Measurements from ENCODE around the gene YJU2. TPM values are rescaled to one million over a fixed set of nuclear protein-coding genes. Genes with fewer than 3 reads are reported as not detected.
A peak's percentile ranks its signal among the peaks of the same experiment; 100 is the strongest.

The YJU2 gene
- polyA plus RNA-seq (2012; rRNA removed), result 25.3 and 29.0 TPM in 2 replicates
- polyA plus RNA-seq (2012; cell fraction: cytosol; rRNA removed), result 19.2 and 22.0 TPM in 2 replicates
- 18.9 and 21.1 TPM in 2 replicates for polyA plus RNA-seq (2012; cell fraction: nucleus; rRNA removed)

DNA sequence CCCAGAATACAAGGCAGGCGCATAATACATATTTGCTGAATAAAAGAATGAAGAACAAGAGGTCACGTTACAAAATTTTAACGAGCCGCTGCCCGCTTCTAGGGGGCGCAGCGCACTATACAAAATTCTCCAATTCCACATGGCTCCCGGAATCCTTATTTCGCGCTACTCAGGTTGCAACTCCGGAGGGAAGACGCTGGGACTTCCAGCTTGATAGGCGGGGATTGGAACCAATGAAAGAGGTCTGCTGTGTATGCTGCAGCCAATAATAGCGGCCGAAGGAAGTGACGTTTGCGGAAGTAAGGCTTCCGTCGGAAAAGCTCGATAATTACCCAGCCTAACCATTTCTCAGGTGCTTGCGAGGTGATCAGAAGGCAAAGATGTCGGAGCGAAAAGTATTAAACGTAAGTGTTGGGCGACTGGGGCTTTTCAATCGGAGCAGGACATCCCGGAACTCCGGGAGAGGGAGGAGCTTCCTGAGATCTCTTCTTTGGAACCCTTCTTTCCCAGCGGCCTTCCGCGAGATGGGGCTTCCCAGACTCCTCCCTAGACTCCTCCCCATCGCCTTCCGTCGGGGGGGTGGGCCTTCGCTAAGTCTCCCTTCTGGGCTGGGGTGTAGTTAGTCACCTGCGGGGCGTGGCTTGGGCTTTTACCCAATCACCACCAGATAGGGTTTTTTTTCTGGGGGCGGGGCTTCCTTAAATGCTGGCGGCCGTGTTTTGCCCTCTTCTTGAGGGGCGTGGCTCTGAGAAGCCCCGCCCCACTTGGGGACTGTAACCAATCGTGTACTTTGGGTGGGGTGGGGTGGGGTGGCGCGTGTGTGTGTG lies at the start of gene YJU2:
TSS of gene YJU2 (plus strand) at position 314 of the 827 bp plus-strand sequence. CDS start at position 381, 67 bp downstream.
- no peaks in the 10 kb centered on the region for H4K20me1 ChIP-seq (ENCODE audit: insufficient read depth)
- peaks cover 5% of the 10 kb centered on the region for H3F3A ChIP-seq (replicated peaks; ENCODE audit: insufficient read depth)
- ChIA-PET CTCF (interaction anchor here (0.6 to 3.6 kb wide), 13 partner anchors 12 to 202 kb away, joined by 3 to 15 read pairs (median 4); no protein-coding TSS in a partner anchor), POLR2A (interaction anchor here (0.6 to 1.6 kb wide), 9 partner anchors 13 to 288 kb away, joined by 3 to 8 read pairs (median 4); partner anchors contain the start of genes CHAF1A, MPND, PLIN5 and SHD)
- H3K27ac ChIP-seq (ENCODE audit: low read depth in 2 of 2, low read length in 1 of 2), result peak within 1 kb of the TSS; percentile 93 to 97
- peak within 1 kb of the TSS; percentile 94 for H2AFZ ChIP-seq (ENCODE audit: low read depth)
- H3K9me2 ChIP-seq, result no peaks in the 10 kb centered on the region
- under 1% methylated on average over 30 of the region's 45 CpGs for WGBS (ENCODE audit: low lambda C conversion rate)
- peak; percentile 98 for DNase-seq
- H3K4me3 ChIP-seq (ENCODE audit: low read depth in 2 of 2, low read length in 1 of 2), result peak within 1 kb of the TSS; percentile 61 to 75
- peaks cover 0 to 7% of the 10 kb centered on the region in 2 experiments; a peak in 1 of 4 replicates for H3K4me1 ChIP-seq (ENCODE audit: control insufficient read depth in 1 of 2, insufficient read depth in 2 of 2, low read depth in 1 of 2, low read length in 1 of 2)
- peak within 1 kb of the TSS; percentile 83 for H3K9ac ChIP-seq
- peaks cover 11% of the 10 kb centered on the region for H3K79me2 ChIP-seq (ENCODE audit: insufficient read depth)
- H3K36me3 ChIP-seq (replicated peaks in 1 of 2; ENCODE audit: control insufficient read depth in 1 of 2, insufficient read depth in 2 of 2, low read length in 1 of 2), result peaks cover 5 to 6% of the 10 kb centered on the region in 2 experiments
- H3K9me3 ChIP-seq, result peaks cover under 1% of the 10 kb centered on the region; the same call in 1 of the 2 replicates
- H3K27me3 ChIP-seq (ENCODE audit: insufficient read depth), result no peaks in the 10 kb centered on the region
- H3K4me2 ChIP-seq, result peak within 1 kb of the TSS; percentile 81
- TF ChIP-seq POLR2AphosphoS5 (IDR thresholded peaks at IDR 0.05; ENCODE audit: low read depth, low read length) (peak; percentile 91), RAD21 (IDR thresholded peaks at IDR 0.05; ENCODE audit: low read length) (peak; percentile 59), GABPA (IDR thresholded peaks at IDR 0.05; ENCODE audit: low read depth) (peak; percentile 99), NRF1 (IDR thresholded peaks at IDR 0.05; ENCODE audit: low read depth, low read length) (no peak), RCOR1 (IDR thresholded peaks at IDR 0.05; ENCODE audit: low read length) (no peak), NFIC (IDR thresholded peaks at IDR 0.05; ENCODE audit: borderline replicate concordance) (no peak), FOSL2 (IDR thresholded peaks at IDR 0.05; ENCODE audit: borderline replicate concordance, low read depth) (no peak), CHD2 (IDR thresholded peaks at IDR 0.05; ENCODE audit: low read length, partially characterized antibody) (peak; percentile 92), TEAD4 (IDR thresholded peaks at IDR 0.05; ENCODE audit: borderline replicate concordance, insufficient read depth) (no peak), SMC3 (IDR thresholded peaks at IDR 0.05; ENCODE audit: low read depth, low read length) (no peak), GATA2 (CRISPR knock-in tag; IDR thresholded peaks at IDR 0.05) (no peak), RXRA (IDR thresholded peaks at IDR 0.05; ENCODE audit: borderline replicate concordance, low read depth) (no peak), TCF12 (IDR thresholded peaks at IDR 0.05) (peak; percentile 54; the same call in 1 of the 2 replicates), FOXM1 (IDR thresholded peaks at IDR 0.05; ENCODE audit: low read depth) (0 out of 2 replicates have a peak, but pooled peaks have one; percentile 23), SIN3A (IDR thresholded peaks at IDR 0.05; ENCODE audit: borderline replicate concordance, low read depth, low read length) (peak; percentile 34; the same call in 1 of the 2 replicates), EP300 (IDR thresholded peaks at IDR 0.05; ENCODE audit: borderline replicate concordance in 1 of 2, low read depth in 1 of 2, low read length in 1 of 2) (peak; percentile 18 to 22; a peak in 1 of 4 replicates), ELF1 (IDR thresholded peaks at IDR 0.05) (peak; percentile 99), JUND (IDR thresholded peaks at IDR 0.05) (no peak), EZH2phosphoT487 (IDR thresholded peaks at IDR 0.05; ENCODE audit: borderline replicate concordance, low read depth) (no peak), MEF2A (IDR thresholded peaks at IDR 0.05; ENCODE audit: borderline replicate concordance, low read depth) (no peak; the same call in 1 of the 2 replicates)
- TF ChIP-seq, protein P1, sequence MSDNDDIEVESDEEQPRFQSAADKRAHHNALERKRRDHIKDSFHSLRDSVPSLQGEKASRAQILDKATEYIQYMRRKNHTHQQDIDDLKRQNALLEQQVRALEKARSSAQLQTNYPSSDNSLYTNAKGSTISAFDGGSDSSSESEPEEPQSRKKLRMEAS (IDR thresholded peaks at IDR 0.05; ENCODE audit: low read depth), result peak; percentile 98
- TF ChIP-seq, protein P2, sequence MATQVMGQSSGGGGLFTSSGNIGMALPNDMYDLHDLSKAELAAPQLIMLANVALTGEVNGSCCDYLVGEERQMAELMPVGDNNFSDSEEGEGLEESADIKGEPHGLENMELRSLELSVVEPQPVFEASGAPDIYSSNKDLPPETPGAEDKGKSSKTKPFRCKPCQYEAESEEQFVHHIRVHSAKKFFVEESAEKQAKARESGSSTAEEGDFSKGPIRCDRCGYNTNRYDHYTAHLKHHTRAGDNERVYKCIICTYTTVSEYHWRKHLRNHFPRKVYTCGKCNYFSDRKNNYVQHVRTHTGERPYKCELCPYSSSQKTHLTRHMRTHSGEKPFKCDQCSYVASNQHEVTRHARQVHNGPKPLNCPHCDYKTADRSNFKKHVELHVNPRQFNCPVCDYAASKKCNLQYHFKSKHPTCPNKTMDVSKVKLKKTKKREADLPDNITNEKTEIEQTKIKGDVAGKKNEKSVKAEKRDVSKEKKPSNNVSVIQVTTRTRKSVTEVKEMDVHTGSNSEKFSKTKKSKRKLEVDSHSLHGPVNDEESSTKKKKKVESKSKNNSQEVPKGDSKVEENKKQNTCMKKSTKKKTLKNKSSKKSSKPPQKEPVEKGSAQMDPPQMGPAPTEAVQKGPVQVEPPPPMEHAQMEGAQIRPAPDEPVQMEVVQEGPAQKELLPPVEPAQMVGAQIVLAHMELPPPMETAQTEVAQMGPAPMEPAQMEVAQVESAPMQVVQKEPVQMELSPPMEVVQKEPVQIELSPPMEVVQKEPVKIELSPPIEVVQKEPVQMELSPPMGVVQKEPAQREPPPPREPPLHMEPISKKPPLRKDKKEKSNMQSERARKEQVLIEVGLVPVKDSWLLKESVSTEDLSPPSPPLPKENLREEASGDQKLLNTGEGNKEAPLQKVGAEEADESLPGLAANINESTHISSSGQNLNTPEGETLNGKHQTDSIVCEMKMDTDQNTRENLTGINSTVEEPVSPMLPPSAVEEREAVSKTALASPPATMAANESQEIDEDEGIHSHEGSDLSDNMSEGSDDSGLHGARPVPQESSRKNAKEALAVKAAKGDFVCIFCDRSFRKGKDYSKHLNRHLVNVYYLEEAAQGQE (IDR thresholded peaks at IDR 0.05; ENCODE audit: low read depth, low read length), result peak; percentile 53
- TF ChIP-seq, protein P3, sequence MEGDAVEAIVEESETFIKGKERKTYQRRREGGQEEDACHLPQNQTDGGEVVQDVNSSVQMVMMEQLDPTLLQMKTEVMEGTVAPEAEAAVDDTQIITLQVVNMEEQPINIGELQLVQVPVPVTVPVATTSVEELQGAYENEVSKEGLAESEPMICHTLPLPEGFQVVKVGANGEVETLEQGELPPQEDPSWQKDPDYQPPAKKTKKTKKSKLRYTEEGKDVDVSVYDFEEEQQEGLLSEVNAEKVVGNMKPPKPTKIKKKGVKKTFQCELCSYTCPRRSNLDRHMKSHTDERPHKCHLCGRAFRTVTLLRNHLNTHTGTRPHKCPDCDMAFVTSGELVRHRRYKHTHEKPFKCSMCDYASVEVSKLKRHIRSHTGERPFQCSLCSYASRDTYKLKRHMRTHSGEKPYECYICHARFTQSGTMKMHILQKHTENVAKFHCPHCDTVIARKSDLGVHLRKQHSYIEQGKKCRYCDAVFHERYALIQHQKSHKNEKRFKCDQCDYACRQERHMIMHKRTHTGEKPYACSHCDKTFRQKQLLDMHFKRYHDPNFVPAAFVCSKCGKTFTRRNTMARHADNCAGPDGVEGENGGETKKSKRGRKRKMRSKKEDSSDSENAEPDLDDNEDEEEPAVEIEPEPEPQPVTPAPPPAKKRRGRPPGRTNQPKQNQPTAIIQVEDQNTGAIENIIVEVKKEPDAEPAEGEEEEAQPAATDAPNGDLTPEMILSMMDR (IDR thresholded peaks at IDR 0.05), result peak; percentile 63
- TF ChIP-seq, protein P4, sequence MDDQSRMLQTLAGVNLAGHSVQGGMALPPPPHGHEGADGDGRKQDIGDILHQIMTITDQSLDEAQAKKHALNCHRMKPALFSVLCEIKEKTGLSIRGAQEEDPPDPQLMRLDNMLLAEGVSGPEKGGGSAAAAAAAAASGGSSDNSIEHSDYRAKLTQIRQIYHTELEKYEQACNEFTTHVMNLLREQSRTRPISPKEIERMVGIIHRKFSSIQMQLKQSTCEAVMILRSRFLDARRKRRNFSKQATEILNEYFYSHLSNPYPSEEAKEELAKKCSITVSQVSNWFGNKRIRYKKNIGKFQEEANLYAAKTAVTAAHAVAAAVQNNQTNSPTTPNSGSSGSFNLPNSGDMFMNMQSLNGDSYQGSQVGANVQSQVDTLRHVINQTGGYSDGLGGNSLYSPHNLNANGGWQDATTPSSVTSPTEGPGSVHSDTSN (IDR thresholded peaks at IDR 0.05), result peak; percentile 100
- TF ChIP-seq, protein P5, sequence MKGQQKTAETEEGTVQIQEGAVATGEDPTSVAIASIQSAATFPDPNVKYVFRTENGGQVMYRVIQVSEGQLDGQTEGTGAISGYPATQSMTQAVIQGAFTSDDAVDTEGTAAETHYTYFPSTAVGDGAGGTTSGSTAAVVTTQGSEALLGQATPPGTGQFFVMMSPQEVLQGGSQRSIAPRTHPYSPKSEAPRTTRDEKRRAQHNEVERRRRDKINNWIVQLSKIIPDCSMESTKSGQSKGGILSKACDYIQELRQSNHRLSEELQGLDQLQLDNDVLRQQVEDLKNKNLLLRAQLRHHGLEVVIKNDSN (IDR thresholded peaks at IDR 0.05; ENCODE audit: borderline replicate concordance, low read depth), result peak; percentile 43; the same call in 1 of the 2 replicates

Data from SK-N-SH (cell line).